Measurements from ENCODE around the gene FLII. TPM values are rescaled to one million over a fixed set of nuclear protein-coding genes. Genes with fewer than 3 reads are reported as not detected.

The FLII gene
- total and polyA plus RNA-seq, 2 of the 8 experiments (the other 6 are each of a cell fraction or from before 2014, with no cell fraction given) = 300 to 549 TPM

- 83% methylated on average over 10 of the region's 10 CpGs; no CpG with 5 or more reads in 1 of the 2 experiments for WGBS, 2 experiments (ENCODE audit: extremely low coverage in 1 of 2, insufficient coverage in 1 of 2, insufficient read length in 1 of 2, insufficient replicate concordance in 2 of 2, low coverage in 1 of 2, low lambda C conversion rate in 2 of 2, missing lambda C conversion rate in 1 of 2)
- Histone ChIP-seq H3K9ac (replicated peaks in 1 of 4; ENCODE audit: extremely low read depth in 1 of 4, low read depth in 3 of 4, low read length in 3 of 4) (peak overlapping the region in 1 of 4 experiments; percentile 13; a peak in 1 of 7 replicates), H3K9me3 (ENCODE audit: insufficient read depth in 2 of 2, low read depth in 1 of 2, low read length in 1 of 2) (no peaks in the 10 kb centered on the region), H3K79me1 (ENCODE audit: low read depth, low read length) (no peaks in the 10 kb centered on the region; the same call in 1 of the 2 replicates), H2BK15ac (ENCODE audit: low read length) (no peak overlapping the region), H2BK120ac (replicated peaks; ENCODE audit: low read depth, low read length) (no peak overlapping the region), H3K18ac (ENCODE audit: extremely low read depth, low read length) (peak overlapping the region; percentile 60; the same call in 1 of the 2 replicates), H3K56ac (replicated peaks; ENCODE audit: insufficient read length, low read depth, low read length) (no peak overlapping the region), H3K36me3 (ENCODE audit: control insufficient read depth in 2 of 4, insufficient read depth in 4 of 4, low read length in 3 of 4) (peaks cover 3 to 19% (median 10%) of the 10 kb centered on the region in 4 experiments; a peak in 7 of 8 replicates), H3K4me1 (replicated peaks in 1 of 4; ENCODE audit: control insufficient read depth in 3 of 4, insufficient read depth in 4 of 4, low read length in 3 of 4) (peaks cover 0 to 10% (median 2%) of the 10 kb centered on the region in 4 experiments; a peak in 4 of 7 replicates), H2AK5ac (ENCODE audit: low read depth, low read length) (peak overlapping the region; percentile 4; the same call in 1 of the 2 replicates), H2AFZ (ENCODE audit: low read length) (no peak overlapping the region), H2BK20ac (ENCODE audit: low read length) (no peak overlapping the region), H3K23me2 (ENCODE audit: low read depth, low read length) (no peaks in the 10 kb centered on the region; the same call in 1 of the 2 replicates), H4K20me1 (replicated peaks in 1 of 2; ENCODE audit: control insufficient read depth in 1 of 2, insufficient read depth in 2 of 2, low read length in 2 of 2) (peaks cover 2% of the 10 kb centered on the region in 2 experiments), H2BK5ac (ENCODE audit: low read depth, low read length) (peak overlapping the region; percentile 27; the same call in 1 of the 2 replicates), H3K4ac (replicated peaks; ENCODE audit: insufficient read length, low read depth, low read length) (peak overlapping the region; percentile 46), H3K27ac (ENCODE audit: low read depth, low read length) (no peak overlapping the region), H2BK12ac (ENCODE audit: low read depth, low read length) (0 out of 2 replicates have a peak overlapping the region, but pooled peaks have one; percentile 33), H3K14ac (ENCODE audit: insufficient read length) (no peak overlapping the region), H3K23ac (ENCODE audit: insufficient read length) (no peak overlapping the region), H3K4me2 (ENCODE audit: insufficient read depth in 1 of 2, low read depth in 2 of 2, low read length in 2 of 2) (no peak overlapping the region), H4K91ac (replicated peaks; ENCODE audit: insufficient read length, low read length) (no peak overlapping the region), H4K8ac (ENCODE audit: extremely low read depth, insufficient read depth, low read length) (no peak overlapping the region; the same call in 1 of the 2 replicates), H3K27me3 (replicated peaks in 1 of 4; ENCODE audit: control insufficient read depth in 3 of 4, extremely low read depth in 1 of 4, insufficient read depth in 3 of 4, low read length in 3 of 4) (no peaks in the 10 kb centered on the region), H3K79me2 (ENCODE audit: control insufficient read depth in 1 of 2, insufficient read depth in 2 of 2, low read length in 2 of 2) (0 out of 4 replicates have a peak, but pooled peaks cover 0 to 2% of the 10 kb centered on the region in 2 experiments), H3K4me3 (ENCODE audit: extremely low read depth in 1 of 4, insufficient read depth in 2 of 4, low read depth in 3 of 4, low read length in 4 of 4) (no peak overlapping the region), H4K5ac (ENCODE audit: insufficient read length, low read depth, low read length) (no peak overlapping the region)
- TF ChIP-seq RAD21 (IDR thresholded peaks at IDR 0.05 in 1 of 2, conservative IDR thresholded peaks at IDR 0.05 in 1 of 2; ENCODE audit: low read depth in 2 of 2, low read length in 2 of 2) (no peak), POLR2AphosphoS5 (IDR thresholded peaks at IDR 0.05; ENCODE audit: low read depth, low read length) (0 out of 2 replicates have a peak, but pooled peaks have one; percentile 9)
- CTCF ChIA-PET (ENCODE audit: partially characterized antibody) = interaction anchor here (1.6 to 3.3 kb wide), 2 partner anchors 19 to 26 kb away, joined by 4 to 17 read pairs; no protein-coding TSS in a partner anchor
- FAIRE-seq (no peak), DNase-seq (ENCODE audit: low read depth in 1 of 2, low spot score in 2 of 2) (no peak)
- POLR2A ChIA-PET (ENCODE audit: partially characterized antibody) = interaction anchor here (0.7 to 11.3 kb wide), 9 partner anchors 5 to 121 kb away, joined by 3 to 114 read pairs (median 7); partner anchors contain the start of genes FLII, MIEF2, SMCR8 and TOP3A
Observed at GRCh38 chr17:18267366-18267765, 8.8 kb upstream of the FLII start.
